GM18520 (cell line): ENCODE measurements around the gene SLC25A41.
"Not testable (repeated sequence)": the region's sequence is repeated elsewhere in the genome, so short reads cannot be mapped to it uniquely, and the experiment has no call there.

ENCODE experiments used
- ATAC-seq: cut with Tn5 transposase; IDR thresholded peaks from one replicate; pipeline ENCODE4 v1.9.1; 2021; ENCODE audit not compliant: unreplicated experiment

The SLC25A41 gene

DNA sequence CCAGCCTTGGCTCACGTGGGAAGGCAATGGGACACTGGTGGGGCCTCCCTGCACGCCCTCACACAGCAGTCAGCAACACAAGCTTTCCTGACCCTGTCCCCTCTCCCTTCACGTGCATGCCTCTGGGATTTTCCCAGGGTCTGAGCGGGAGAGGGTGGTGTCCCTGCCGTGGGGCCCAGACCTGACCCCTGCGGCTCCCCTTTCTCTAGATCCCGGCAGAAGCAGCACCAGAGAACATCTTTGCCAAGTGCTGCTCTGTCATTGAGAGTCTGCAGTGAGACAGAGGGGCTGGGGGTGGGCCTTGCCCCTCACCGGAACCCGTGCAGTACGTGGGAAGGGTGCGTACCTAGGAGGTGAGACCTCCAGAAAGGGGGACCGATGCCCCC, 21.5 kb downstream of the SLC25A41 start:
- ATAC-seq, result no peak

DNA sequence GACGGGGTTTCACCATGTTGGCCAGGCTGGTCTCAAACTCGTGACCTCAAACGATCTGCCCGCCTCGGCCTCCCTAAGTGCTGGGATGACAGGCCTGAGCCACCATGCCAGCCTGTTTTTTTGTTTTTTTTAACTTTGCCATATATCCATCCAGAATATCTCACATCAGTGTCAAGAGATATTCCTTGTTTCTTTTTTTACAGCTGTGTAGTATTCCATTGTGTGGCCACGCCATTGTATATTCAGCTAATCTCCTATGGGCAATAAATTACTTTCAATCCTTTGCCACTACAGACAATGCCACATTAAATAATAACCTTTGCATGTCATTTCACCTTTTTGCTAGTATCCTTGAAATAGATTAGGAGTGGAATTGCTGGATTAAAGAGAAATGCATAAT, 24.2 kb downstream of the SLC25A41 start:
- ATAC-seq, result no peak

DNA sequence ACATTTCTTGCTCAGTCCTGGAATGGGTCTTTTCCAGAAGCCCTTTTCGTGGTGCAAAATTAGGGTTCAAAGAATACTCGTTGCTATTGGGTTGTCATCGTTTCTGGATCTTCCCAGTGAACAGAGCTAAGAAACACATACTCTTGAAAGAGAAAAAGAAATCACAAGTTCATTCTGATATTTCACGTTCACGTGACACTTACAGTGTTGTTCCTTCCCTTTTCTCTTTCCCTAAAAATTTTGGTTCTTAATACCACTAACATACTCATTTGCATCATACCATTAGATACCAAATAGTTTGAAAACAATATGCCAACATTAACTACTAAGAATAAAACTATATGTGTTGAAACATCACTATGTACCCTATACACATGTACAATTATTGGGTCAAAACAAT, 27.2 kb downstream of the SLC25A41 start:
- no peak for ATAC-seq

DNA sequence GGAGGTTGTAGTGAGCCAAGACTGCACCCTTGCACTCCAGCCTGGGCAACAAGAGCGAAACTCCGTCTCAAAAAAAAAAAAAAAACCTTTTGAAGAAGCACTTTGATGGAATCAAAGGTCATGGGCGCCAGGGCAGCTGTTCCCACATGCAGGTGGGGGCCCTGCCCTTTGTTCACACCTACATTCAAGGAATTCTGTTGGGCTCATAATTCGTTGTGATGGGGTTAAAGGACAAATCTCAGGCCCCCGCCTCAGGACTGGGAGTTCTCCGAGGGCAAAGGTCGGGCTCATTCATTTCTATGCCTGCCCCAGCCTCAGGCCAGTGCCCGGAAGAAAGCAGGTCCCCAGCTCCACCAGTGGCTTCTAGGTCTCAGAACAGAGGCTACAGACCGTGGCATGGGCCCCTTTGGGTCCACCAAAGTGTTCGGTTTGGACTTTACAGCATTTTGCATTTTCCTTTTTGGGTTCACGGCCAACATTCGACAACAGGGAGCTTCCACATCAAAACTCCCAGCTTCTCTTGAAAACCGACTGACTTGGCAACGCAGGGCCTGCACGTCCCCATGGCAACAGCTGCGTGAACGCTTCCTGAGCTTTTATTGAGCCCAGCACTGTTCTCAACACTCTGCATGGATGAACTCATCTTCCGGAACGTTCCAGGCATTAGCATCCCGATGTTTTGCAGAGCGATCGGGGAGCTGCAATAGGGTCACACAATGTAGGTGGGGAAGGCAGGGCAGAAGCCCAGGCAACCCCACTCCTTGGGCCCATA, 30.5 kb downstream of the SLC25A41 start:
- no peak for ATAC-seq

DNA sequence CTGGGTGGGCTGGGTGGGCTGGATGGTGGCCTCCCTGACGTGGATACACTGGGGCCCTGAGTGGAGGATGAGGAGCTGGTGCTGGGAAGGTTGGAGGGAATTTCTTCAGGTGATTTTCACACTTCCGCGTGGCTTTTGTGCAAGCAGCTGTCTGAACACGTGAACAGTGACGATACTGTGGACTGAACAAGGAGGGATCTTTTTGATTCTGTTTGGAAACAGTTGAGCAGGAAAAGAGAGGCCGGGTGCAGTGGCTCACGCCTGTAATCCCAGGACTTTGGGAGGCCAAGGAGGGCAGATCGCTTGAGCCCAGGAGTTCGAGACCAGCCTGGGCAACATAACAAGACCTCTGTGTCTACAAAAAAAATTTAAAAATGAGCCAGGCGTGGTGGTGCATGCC, 31.5 kb downstream of the SLC25A41 start:
- no peak for ATAC-seq

DNA sequence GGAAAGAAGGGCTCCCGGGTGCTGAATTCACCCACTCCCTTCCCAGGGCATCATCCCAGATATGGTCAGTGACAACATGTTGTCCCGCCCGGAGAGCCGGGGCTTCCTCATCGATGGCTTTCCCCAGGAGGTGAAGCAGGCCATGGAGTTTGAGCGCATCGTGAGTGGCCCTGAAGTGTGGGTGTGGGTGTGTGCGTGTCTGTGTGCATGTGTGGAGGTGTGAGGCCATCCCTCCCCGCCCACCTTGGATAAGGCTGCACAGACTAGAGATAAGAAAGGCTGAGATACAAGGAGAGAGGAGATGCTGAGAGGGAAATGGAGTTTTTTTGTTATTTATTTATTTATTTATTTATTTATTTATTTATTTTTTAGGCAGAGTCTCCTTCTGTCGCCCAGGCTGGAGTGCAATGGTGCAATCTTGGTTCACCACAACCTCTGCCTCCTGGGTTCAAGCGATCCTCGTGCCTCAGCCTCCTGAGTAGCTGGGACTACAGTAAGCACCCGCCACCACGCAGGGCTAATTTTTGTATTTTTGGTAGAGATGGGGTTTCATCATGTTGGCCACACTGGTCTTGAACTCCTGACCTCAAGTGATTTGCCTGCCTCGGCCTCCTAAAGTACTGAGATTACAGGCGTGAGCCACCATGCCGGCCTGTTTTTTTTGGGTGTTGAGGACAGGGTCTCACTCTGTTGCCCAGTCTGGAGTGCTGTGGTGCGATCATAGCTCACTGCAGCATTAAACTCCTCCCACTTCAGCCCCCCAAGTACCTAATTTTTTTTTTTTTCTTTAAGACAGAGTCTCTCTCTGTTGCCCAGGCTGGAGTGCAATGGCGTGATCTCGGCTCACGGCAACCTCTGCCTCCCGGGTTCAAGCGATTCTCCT, 33.3 kb downstream of the SLC25A41 start:
- not testable (repeated sequence) for ATAC-seq

DNA sequence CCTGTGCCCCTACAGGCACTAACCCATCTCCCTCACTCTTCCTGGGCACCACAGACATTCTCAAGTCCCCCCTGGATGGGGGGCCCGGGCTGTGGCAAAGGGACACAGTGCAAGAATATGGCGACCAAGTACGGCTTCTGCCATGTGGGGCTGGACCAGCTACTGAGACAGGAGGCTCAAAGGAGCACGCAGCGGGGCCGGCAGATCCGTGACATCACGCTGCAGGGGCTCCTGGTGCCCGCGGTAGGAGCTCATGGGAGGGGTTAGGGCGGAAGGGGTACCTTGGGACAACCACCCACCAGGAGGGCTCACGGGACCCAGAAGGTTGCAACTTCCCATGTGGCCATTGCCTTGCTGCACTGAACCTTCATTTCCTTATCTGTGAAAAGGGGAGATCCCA, 37.3 kb downstream of the SLC25A41 start:
- no peak for ATAC-seq

DNA sequence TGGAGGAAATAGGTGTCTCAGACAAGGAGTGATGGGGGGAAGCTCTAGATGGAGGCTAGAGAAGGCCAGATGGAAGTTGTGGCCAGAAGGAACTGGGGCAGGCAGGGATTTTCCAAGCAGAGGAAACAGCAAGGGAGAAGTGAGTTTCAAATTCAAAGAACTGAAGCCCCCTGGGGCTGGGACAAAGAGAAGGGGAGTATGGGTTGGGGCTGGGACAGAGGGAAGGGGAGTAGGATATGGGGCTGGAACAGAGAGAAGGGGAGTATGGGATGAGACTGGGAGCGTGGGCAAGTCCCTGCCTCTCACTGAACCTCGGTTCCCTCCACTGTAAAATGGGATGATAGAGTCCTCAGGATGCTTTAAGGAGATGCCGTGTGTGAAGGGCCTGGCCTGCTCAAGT, 38.7 kb downstream of the SLC25A41 start:
- no peak for ATAC-seq

DNA sequence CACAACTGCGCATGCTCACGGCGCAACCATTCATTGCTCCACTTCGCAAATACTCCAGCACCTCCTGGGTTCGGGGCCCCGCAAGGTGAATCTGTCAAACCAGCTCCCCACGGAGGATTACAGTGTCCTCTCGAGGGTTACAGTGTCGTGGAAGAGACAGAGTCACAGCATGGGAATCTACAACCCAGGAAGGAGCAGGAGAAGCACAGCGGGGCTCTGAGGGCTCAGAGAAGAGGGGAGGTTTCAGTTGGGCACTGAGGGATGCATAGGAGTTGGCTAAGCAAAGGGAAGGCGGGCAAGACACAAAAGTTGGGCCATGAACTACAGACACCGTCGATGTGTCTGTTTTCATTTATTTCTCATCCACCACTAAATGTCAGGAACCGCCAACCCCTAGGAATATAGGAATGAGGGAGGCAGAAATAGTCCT, 39.6 kb downstream of the SLC25A41 start:
- ATAC-seq, result no peak

DNA sequence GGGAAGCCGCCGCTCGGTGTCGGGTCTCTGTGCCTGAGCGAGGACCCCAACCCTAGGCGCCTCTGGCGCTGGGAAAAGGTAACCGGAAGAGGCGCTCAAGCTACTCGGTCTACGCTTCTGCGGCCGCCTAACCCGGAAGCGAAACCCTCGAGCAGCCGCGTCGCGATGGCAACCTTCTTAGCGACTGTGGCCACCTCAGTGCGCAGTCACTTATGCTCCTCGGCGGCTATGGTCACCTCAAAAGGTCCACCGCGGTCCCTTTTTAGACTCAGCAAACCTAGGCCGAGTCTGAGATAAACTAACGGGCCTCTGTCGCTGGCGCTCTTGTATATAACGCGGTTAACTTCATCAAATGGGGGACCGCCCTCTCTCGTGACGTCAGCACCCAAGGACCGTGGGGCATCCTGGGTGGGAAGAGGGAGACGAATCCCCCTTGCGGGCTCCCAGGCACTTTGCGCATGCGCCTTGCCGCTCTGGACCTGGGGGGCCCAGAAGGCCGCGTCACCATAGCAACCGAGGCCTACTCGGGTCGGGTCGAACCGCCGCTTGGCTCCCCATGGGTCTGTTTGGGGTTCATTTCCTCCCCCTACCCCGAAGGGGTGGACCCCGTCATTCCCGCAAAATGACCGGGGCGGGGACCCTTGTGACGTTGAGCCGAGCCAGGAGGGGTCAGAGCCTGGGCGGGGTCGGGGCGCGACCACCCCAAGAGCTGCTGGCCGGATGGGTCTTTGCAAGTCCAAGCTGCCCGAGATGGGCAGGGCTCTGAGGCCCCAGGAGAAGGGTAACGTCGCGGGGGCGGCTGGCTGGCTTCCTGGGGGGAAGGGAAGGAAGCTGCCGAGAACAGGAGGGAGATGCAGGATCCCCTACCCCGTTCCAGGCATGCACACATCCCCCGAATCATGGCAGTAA, 40.2 kb downstream of the SLC25A41 start, which contains the start of gene GTF2F1:
TSS of gene GTF2F1 (minus strand) at position 91 of the 909 bp plus-strand sequence. CDS start 169 bp downstream, outside the sequence.
- peak; percentile 63 for ATAC-seq

DNA sequence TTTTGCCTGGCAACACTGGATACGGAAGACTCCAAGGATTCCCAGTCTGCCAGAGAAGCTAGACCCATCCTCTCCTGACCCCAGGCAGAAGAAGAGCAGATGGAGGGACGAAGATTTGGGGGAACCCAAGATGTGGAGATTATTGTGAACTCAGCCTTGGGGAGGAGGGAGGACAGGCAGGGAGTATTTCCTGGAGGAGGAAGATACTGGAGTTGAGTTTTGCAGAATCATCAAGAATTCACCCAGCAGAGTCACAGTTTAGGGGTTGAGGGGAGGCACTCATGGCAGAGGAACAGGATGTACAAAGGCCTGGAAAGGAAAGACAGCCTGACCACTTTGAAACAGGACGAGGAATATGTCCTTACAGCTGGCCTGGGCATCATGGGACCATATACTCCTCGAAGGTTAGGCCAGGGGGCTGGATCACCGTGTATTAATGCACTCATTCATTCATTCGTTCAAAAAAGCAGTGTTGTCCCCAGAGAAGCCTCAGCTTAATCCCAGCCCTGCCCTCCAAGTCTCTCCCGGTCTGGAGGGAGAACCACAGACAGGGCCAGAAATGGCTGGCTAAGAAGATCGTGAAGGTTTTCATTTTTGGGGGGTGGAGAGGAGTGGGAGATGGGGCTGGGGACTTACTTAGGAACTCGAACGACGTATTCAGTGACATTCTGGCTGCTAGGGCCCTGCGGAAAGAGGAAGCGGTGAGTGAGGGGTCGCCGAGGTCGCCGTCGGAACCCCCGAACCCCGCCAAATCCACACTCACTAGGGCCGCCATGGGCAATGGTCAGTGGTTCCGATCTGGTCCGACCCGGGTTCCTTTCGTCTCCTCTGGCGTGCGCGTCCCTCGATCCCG, 41.1 kb downstream of the SLC25A41 start:
- ATAC-seq, result no peak

DNA sequence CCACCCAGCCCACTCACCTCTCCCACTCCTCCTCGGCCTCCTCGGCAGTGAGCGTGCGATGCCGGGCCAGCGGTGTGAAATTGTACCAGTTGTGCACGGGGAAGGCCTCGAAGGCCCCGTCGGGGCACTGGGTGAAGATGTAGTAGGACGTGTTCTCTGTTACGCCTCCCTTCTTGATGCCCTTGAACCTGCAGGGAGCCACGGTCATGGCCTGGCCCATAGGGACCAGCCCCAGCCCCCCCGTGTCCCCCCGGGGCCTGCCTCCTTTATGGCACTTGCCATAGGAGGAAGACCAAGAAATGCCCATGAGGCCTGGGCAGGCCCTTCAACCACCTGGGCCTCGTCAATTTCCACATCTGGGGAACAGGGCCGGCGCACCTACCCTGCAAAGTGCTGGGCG, 46.2 kb downstream of the SLC25A41 start:
- ATAC-seq, result no peak

DNA sequence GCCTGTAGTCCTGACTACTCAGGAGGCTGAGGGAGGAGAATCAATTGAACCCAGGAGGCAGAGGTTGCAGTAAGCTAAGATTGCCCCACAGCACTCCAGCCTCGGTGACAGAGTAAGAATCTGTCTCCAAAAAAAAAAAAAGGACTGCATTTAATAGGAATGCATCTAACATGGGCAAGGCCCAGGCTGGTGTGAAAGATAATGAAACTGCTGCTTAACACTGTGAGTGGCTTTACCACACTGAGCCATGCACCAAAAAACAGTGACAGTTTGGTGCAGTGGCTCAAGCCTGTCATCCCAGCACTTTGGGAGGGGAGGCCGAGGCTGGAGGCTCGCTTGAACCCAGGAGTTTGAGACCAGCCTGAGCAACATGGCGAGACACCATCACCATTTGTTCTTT, 49.2 kb downstream of the SLC25A41 start:
- ATAC-seq, result no peak

DNA sequence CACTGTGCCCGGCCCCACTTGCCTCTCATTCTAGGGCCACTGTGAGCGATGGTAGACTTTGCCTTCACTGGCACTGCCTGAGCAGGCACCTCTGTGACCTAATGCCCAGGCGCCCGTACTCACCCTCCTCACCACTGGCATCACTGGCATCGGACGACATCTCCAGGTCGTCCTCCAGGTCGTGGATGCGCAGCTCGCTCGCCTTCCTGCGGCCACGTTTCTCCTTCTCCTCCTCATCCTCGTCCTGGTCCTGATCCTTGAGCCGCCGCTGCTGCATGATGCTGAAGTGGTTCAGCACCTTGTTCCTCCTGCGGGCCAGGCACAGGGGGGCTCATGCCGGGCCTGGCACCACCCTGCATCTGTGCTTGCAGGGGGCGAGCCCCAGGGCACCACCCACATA, 50.4 kb downstream of the SLC25A41 start:
- no peak for ATAC-seq

DNA sequence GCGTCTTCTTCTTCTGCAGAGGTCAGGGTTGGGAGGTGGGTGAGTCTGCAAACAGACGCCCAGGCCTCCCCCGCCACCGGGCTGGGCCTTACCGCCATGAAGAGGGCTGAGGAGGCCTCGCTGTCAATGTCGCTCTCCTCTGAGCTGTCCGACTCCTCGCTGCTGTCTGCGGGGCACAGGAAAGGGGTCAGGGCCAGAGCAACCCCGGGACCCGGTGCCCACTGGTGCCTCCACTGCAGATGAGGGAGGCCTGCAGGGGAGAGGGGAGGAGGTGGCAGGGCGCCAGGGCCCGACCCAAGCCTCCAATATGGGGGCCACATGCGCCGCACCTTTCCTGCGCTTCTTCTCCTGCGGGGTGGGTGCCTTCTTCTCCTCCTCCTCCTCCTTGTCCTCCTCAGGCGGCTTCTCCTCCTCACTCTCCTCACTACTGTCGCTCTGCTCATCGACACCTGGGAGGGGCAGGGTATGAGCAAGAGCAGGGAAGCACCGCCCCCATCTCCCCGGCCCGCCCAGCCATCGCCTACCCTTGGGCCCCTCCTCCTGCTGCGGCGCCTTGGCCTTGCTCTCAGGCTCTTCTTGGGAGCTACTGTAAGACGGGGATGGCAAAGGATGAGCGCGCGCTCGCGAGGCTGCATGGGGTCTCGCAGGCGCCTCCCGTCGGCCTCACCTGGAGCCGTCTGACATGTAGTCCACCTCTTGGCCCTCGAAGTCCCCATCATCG, 52.4 kb downstream of the SLC25A41 start:
- no peak for ATAC-seq

DNA sequence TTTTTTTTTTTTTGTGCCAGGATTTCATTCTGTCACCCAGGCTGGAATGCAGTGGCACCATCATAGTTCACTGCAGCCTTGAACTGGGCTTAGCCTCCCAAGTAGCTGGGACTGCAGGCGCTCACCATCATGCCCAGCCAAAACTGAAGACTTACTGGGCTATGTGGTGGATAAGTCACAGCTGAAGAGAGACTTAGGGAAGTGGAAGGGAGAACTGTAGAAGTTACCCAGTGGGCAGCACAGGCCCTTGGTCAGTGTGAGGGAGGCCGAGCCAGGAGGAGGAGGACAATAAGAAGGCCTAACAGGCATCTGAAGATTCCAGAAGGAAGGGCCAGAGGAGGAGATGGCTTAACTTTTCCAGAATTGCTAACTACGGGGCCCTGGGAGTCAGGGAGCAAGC, 53.8 kb downstream of the SLC25A41 start:
- ATAC-seq, result no peak

DNA sequence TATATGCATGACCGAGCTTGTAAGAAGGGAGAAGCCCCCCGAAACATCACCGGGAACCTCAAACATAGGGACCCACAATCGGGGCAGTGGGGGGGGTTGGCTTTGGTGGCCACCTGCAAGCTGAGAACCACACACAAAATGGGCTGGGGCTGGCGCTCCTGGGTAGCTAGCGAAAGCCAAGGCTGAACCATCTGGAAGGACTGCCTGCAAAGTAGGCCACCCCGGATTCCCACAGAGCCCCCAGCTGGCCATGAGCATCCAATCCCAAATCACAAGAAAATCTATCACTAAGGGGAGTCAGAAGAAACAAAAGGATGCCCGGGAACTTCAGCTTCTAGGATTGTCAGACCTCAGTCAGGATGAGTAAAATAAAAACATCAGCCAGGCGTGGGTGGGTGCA, 55.1 kb downstream of the SLC25A41 start:
- no peak for ATAC-seq

DNA sequence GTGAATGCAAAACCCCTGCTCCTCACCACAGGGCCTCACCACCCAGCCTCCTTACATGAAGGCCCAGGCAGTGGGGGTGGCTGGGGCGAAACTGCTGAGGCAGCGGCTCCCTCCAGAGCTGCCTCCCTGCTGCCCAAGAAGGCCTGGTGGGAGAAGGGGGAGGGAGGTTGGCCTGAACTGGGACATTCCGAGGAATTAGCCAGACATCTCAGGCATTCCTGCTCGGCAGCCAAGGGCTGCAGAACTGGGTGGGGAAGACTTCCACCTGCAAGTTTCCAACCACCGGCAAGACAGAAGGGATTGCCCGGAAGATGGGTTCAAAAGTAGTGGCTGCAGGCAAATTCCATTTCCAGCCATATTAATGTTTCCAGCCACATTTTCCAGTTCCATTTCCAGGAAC, 55.5 kb downstream of the SLC25A41 start:
- ATAC-seq, result no peak

DNA sequence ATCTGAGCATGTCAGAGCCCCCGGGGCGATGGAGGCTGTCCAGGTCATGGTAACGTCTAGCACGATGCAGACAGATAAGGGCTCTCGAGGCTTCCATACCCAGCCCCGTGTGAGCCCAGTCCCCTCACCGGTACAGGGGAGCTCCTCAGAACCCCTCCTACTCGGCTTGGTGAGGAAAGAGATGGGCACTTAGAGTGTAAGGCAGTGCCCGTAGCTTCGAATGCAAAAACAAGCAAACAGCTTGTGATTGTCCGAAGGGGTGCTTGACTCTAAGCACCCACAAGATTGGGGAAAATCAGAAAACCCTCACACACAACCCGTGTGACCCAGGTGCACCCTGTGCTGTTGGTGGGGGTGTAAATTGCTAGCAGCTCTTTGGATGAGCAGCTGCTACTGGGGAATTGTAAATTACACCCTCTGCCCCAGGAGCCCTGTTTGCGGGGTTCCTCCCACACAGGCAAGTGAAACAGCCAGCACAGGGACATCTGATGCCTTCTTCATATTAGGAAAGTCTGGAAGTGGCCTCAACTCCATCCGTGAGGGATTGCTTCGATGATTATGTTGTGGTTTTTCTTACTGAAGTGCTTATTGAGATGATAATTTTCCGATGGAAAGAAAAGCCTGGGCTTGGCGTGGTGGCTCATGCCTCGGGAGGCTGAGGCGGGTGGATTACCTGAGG, 56.9 kb downstream of the SLC25A41 start:
- ATAC-seq, result no peak
